Mesenteric fat pad (tissue), 1 donor: Measurements from ENCODE around the gene ADAMTS2. TPM values are rescaled to one million over a fixed set of nuclear protein-coding genes. Genes with fewer than 3 reads are reported as not detected.
A peak's percentile ranks its signal among the peaks of the same experiment; 100 is the strongest.
"Not testable (repeated sequence)": the region's sequence is repeated elsewhere in the genome, so short reads cannot be mapped to it uniquely, and the experiment has no call there.

Experiments used
- DNase-seq: peaks from one replicate; pipeline ENCODE4 v3.0.0-alpha.2; 2020; ENCODE audit warnings: low spot score
- total RNA-seq: library from RNA; stranded (reverse); fragmentation: NEBNext Ultra II Directional; extraction: Animal tissue kit (Norgen Biotek cat#: 25700); gene quantifications from one replicate; pipeline ENCODE4 v1.2.1, GENCODE V29; 2021
- donor health status: DM: yes; HTN: yes; CAD: no.

The ADAMTS2 gene
- total RNA-seq, 1 donor from 2014 or later = 79.4 TPM

DNA sequence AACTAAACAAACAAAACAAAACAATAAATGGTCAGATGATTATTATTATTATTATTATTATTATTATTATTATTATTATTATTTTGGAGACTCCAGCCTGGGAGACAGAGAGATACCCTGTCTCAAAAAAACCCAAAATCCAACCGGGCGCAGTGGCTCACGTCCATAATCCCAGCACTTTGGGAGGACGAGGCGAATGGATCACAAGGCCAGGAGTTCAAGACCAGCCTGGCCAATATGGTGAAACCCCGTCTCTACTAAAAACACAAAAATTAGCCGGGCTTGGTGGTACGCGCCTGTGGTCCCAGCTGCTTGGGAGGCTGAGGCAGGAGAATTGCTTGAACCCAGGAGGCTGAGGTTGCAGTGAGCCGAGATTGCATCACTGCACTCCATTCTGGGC lies 61.4 kb downstream of the ADAMTS2 start:
- not testable (repeated sequence) for DNase-seq

- no peak for DNase-seq
These were observed 63.6 kb downstream of the ADAMTS2 start for GRCh38 chr5:179281694-179282093.

DNA sequence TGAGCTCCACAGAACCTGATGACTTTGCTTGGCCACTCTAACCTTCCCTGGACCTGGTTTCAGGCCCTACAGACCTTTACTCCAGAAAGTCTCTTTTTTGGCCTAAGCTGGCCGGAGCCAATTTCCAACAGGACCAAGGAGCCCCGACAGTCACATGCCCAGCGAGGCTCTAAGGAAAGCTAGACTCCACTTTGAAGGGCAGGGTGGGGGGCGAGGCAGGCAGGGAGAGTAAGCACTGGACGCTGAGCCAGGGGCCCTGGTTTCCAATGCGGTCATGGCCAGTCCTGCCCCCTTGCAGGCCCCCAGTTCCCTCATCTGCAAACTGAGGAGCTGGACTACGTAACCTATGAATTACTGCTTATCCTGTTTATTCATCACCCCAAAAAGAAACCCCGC lies 65.2 kb downstream of the ADAMTS2 start:
- DNase-seq = no peak

DNA sequence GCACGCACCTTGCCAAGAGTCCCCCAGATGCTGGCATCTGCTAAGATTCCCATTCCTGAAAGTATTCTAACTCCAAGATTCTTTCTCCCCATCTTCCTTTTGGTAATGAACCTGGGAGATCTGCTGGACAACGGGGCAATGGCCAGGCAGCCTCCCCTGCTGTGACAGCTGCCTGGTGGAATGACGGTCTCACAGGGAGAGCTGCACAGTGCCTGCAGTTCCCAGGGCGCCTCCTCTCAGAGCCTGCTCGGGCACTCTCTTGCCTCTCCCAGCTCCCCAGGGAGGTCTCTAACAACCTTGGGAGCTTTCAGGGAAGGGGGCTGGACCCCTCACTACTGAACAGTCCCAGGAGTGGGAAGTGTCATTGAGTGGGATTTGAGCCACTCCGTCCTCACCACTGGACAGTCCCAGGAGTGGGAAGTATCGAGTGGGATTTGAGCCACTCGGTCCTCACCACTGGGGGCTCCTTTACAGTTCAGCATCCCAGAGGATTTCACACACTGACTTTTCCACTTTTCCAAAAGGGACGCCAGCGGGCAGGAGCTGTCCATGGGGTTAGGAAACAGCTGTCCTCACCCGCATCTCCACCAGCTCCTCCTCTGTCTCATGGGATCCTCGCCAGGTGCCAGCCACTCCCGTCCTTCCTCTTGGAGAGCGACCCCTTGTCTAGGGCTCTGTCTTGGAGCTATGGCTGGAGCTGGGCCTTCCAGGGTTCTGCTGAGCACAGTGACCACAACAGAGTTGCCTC lies 65.7 kb downstream of the ADAMTS2 start:
- no peak for DNase-seq

DNA sequence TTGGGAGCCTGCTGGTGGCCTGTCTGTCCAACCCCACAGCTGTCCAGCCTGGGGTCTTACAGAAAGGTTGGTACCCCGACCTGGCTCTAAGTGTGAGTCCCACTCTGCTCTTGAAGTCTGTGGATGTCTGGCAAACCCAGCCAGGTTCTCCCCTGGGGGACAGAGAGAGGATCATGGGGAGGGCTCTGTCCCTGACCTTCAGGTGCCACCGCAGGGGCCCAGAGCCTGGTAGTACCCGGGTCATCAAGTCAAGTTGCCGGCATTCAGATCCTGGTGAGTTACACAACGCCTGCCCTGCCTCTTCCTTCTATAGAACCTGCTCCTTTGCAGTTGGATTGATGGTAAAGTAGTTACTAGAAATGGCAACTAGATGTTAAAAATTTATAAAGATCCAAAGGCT lies 66.7 kb downstream of the ADAMTS2 start:
- DNase-seq = no peak

- DNase-seq = no peak
These were observed 67.1 kb downstream of the ADAMTS2 start for GRCh38 chr5:179278119-179278518.

DNA sequence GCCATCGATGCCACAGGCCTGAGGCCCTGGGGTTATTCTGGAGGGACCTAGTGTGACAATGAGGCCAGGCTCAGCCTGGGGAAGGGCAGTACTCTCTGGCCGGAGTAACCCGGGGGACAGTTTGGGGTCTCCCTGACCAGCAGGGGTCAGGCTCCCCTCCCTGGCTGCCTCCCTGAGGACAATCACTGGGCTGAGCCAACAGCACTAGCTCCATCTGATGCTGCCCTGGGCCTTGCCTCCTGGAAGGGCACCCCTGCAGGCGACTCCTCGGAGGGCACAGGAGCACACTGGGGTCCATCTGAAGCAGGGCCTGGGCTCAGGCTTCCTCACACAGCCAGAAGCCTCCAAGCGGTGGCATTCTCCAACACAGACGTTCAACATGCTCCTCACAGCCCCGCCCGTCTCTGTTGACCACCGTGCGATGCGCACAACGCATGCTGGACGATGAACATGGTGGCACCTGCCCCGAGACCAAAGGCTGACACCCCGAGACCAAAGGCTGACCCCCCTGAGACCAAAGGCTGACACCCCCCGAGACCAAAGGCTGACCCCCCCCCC lies 68.3 kb downstream of the ADAMTS2 start:
- no peak for DNase-seq

DNA sequence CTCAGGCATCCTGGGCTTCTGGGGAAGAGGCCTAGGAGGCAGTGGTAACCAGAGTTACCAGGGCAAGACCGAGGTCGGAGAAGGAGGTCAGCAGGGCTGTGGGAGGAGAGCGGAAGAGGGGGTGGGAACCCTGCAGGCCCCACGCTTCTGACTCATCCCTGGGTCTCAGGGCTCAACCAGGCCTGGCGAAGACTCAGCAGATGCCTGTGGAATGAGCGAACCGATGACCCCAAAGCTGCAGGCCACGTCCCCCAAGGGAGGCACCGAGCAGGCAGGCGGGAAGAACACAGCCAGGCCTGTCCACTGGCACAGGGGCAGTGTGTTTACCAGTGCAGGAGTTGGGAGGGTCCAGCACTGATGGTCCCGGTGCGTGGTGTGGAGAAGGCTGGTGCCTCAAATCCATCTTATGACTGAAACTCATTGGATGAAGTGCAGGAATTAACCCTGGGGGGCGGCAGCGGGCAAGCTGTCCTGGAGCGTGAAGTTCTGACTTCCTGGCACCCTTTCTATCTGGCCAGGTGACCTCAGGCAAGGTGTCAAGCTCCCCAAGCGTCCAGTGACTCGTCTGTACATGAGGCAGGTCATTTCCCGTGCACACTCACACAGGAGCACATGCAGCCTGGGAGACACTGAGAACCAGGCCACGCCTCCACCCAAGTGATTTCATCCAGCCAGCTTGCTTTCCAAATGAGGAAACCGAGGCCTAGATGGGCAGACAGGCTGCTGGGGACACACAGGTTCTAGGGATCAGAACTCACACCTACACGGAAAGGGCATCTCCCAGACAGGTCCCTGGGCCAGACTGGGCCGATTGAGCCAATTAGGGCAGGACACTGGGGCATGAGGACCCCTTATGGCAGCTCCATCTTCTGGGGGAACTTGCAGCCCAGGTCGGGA lies 69.1 kb downstream of the ADAMTS2 start:
- no peak for DNase-seq

DNA sequence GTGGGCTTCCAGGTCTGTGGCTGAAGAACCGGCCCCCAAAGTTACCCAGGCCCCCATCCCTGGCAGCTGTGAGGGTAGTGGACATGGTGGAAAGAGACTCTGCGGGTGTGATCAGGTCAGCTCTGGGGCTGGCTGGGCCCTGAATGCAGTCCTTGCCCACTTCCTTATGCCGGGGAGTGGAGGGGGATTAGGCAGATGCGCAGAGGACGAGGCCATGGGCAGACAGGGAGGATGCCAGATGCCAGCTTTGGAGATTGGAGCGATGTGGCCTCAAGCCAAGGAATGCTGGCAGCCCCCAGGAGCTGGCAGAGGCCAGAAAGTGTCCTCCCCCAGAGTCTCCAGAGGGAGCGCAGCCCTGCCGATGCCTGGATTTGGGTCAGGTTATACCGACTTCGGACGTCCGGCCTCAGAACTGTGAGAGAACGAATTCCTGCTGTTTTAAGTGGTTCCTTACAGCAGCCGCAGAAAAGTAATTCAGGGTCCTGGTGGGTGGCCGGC lies 69.8 kb downstream of the ADAMTS2 start:
- no peak for DNase-seq

DNA sequence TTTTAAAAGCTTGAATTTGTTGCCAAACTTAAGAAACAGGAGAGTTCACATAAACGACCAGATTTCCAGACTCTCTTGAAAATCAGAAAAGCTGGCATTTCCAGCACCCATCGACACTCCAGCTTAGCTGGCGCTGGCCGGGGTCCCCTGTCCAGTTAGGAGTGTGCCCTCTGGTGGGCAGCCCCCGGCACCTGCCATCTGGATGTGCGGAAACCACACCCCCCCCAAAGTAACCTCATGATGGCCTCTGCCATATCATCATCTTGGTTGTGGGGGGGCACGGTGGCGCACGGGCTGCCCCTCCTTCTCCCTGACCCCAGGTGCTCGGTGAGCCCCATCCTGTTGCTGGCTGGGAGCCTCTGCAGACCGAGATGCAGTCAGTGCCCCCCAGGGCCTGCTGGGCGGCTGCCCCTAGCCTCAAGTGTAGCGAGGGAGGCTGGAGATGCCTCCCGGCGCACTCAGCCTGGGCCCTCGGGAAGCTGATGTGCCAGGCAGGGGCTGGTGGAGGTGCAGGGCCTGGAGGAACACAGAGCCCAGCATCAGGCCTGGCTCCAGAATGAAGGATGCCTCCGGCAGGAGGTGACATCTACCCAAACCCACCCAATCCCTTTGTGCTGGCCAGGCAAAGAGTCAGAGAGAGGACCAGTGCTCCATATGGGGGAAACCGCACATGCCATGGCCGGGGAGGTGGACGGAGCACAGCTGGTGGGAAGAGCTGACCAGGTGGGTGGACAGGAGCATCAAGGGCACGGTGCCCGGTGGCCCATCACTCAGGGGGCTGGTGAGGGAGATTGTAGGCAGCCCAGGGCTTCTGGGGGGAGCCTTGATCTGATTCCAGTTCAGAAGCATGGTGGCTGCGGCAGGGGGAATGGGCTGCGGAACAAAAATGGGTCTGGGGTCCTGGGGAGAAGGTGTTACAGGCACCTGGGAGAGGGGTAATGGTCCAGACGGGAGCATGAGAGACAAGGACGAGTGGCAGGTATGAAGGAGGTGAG lies 70.6 kb downstream of the ADAMTS2 start:
- no peak for DNase-seq

DNA sequence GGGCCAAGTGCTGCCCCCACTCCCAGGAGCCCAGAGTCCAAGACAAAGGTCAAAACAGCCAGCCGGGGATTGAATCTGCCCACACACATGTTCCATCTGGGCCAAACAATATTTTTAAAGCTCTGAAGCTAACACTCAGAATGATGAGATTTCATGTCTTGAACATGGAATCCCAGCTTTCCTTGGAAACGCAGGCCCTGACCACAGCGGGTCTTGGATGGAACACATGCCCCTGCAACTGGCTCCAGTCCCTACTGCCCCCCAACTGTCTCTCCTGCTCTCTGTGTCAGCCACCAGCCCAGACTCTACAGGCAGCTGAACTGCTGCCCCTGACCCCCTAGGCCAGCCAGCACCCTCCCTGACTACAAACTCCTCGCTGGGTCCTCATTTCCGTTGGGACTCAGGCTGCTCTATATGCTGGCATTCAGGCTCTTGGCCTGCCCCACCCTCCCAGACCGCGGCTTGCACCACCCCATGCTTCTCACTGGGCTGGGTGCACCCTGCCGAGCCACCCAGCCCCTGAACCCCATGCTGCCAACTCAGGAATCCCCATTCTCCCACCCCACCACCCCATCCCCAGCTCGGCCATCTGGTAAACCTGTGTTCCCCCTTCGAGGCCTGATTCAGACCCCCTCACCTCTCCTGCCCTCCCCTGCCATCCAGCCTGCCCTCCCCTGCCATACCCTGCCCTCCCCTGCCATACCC lies 71.7 kb downstream of the ADAMTS2 start:
- no peak for DNase-seq

- no peak for DNase-seq
These were observed 72.2 kb downstream of the ADAMTS2 start for GRCh38 chr5:179273073-179273435.

DNA sequence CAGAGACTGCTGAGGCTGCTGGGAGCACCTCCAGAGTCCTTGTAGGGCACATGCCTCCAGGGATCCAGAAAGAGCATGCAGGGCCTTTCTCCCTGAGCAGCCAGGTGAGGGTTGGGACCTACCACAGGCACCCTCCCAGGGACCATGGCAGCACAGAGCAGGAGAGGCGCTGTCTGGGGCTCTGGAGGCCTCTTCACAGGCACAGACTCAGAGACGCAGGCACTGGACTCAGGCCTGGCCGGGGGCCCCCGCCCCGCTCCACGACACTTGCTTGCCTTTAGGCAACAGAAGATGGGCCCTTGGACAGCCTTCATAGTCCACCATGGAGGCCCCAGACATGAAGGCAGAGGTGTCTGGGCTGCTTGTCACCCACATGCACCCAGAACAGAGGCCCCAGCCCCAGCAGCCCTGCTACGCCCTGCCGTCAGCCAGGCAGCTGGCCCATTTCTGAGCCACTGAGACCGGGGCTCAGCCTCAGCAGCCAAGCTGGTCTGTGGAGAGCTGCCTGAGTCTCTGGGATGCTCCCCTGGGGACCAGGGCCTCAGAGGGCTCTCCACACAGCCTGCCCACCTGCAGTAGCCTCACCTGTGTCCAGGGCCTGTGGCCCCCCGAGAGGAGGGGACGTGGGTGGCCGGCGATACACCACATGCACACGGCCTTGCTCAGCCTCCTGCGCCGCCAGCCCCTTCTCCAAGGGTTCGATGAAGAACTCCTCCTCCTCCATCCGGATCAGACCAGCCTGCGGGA lies 72.8 kb downstream of the ADAMTS2 start:
- no peak for DNase-seq

DNA sequence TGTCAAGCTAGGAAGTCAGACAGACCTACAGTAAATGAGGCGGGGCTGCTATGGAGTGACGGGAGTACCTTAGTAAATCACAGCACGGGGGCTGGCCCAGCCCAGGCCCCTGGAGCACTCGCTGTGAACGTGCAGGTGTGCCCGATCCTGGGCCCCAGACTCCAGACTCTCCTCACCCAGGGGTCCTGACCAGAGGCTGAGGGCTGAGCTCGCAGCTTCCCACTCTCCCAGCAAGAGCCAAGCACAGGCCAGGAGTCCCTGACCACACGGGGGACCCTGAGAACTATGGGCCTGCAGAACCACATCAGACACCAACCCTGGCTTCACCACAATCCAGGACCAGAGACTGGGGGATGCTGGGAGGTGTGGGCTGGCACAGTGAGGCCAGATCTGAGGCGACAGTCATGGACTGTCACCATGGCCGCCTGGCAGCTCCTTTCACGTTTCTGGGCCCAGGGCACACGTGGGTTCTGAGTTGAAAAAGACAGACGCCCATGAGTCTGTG lies 73.4 kb downstream of the ADAMTS2 start:
- peak; percentile 87 for DNase-seq

GRCh38 chr5:179271428-179271734 lies 73.9 kb downstream of the ADAMTS2 start:
- DNase-seq = peak; percentile 82

DNA sequence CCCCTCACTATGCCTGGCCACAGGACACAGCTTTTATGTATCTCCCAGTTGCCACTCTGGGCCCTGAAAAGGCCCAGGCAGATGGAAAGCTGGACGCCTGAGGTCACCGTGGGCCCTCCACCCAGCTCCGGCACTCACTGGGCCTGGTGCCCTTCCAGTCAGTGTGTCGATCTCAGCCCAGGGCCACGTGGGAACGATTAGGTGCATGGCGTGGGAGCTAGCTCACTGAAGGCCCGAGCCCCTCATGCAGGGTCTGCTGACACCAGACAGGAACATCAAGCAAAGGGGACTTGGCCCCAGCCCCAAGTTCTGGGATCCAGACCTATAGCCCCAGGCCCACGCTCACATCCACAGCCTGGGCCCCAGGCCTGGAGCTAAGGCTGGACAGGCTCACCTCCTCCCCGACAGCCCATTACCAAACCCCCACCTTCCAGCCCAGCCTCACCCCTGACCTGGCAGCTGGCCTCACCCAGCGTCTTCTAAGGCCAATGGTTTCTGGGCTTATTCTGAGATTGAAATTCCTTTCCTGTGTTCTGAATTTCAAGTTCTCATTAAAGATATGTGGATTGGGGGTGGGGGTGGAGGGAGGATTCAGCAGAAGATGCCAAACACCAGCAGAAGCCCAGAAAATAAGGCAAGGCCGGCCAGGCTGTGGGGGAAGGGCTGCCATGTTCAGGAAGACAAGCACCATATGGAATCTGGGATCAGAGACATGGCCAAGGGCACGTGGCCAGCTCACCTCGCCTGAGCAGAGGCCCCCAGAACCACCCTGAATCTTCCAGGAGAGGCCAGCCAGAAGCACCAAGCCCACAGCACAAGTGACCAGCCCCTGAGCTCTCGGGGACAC lies 74.5 kb downstream of the ADAMTS2 start:
- peak; percentile 88 for DNase-seq

DNA sequence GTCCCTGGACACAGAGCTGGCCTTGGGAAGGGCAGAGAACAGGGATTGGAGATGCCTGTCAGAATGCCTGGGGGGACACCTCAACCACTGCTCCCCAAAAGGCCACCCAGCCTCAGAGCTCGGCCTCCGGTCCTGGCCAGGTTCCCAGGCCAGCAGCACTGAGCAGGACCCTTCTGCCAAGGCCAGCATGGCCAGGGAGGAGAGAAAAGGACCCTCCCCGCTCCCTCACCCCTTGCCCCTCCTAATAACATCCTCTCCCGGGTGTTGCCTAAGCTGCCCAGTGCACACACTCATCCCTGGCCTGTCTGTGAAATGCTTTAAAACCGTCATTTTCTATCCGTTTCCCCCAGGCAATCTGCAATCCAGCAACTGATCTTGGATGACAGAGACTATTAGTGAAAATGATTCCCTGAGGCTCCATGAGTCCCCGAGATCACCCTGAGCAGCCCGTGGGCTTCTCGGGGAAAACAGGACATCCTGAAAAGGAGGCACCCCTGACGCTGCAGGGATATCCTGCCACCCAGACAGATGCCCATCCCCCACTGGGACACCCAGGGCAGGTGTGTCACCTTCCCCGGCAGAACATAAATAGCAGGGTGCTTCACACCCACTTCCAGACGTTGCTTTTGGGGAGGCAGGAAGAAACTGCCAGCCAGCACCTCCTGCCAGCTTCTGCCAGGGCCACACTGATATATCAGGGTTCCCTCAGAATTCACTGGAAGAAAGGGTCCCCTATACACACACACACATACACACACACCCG lies 75.3 kb downstream of the ADAMTS2 start:
- peak; percentile 74 for DNase-seq
